ENCODE data around the gene DPP6.

GRCh38 chr7:154592388-154592787 lies 540.2 kb downstream of the DPP6 start:
- no peak for TF ChIP-seq CTCF (IDR thresholded peaks at IDR 0.05; ENCODE audit: poor library complexity)
- TF ChIP-seq EZH2 (IDR thresholded peaks at IDR 0.05; ENCODE audit: borderline replicate concordance), result no peak
- no peak for TF ChIP-seq EZH2phosphoT487 (IDR thresholded peaks at IDR 0.05; ENCODE audit: low read depth, severe bottlenecking, unreplicated experiment)
